Activated CD8-positive, alpha-beta memory T cell treated with anti-CD3 and anti-CD28 coated beads for 36 hours (primary cell): ENCODE results near the gene CBARP. TPM values are rescaled to one million over a fixed set of nuclear protein-coding genes. Genes with fewer than 3 reads are reported as not detected.
"Not testable (repeated sequence)": the region's sequence is repeated elsewhere in the genome, so short reads cannot be mapped to it uniquely, and the experiment has no call there.

ENCODE experiments used
- CTCF ChIA-PET: fragments of 350-600 bp; sonication (Branson Sonifier 250); formaldehyde crosslinking; loops from one replicate; lab custom pipeline; 2021; ENCODE audit warnings: antibody characterized with exemption; lab: Charles Lee
- POLR2A ChIA-PET: fragments of 350-600 bp; sonication (Branson Sonifier 250); formaldehyde crosslinking; loops from one replicate; lab custom pipeline; 2021; ENCODE audit warnings: antibody characterized with exemption; lab: Charles Lee
- total RNA-seq, 2 experiments: library from RNA; stranded (reverse); gene quantifications; one replicate each; pipeline ENCODE4 v1.2.3, GENCODE V29; 2021

The CBARP gene
- total RNA-seq, 2 experiments from 2014 or later = 0.95 to 1.1 TPM

DNA sequence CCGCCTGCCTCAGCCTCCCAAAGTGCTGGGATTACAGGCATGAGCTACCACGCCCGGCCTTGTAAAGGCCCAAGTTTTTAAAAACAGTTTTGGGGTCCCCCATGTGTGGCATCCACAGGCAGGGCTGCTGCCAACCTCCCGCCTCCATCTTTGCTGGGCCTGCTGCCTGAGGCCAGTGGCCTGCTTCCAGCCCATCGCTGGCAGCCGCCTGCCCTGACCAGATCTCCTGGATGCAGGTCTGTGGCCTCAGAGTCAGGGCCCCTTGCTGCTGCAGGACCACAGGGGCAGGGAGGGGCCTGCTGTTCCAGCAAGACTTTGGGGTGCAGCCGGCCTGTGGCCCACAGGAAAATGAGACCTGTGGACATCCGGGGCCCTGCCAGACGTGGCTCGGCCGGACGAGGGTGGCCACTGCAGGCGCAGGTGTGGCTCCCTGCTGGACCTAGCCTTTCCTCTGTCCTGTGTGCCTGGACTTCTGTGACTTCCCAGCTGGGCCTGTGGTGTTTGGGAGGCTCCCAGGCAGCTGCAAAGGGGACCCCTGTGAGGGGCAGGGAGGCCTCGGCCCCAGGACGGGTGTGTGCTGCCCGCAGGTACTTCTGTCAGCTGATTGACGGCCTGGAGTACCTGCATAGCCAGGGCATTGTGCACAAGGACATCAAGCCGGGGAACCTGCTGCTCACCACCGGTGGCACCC lies 17.9 kb downstream of the CBARP start:
- ChIA-PET POLR2A (no interaction called here), CTCF (no interaction called here)

DNA sequence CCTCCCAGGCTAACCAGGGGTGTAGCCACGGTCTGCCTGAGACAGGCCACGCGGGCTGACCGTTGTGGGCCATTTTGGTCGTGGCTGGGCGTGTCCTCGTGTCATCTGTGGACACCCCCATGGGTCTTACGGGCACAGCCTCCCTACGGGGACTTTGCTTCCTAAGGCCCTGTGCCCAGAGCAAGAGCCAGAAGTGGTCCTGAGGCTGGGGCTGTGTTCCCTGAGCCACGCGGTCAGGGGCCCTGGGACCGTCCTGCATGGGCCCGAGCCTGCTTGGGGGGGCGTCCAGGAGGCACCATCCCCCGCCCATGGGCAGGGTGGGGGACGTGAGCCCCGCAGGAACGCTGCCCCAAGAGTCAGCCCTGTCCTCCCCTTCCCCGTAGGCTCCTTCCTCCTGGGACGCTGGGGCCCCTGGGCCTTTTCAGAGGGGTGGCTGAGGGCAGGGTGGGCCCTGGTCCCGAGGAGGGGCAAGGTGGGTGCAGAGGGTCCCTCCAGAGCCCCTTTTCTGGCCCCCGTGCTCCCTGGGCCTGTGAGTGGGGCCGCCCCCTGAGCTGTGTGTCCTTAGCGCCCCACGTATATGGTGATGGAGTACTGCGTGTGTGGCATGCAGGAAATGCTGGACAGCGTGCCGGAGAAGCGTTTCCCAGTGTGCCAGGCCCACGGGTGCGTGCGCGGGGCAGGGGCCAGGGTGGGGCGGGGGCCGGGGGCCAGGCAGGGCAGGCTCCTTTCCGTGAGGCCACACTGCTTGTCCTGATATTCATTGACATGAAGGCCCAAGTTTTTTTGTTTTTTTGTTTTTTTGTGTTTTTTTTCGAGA lies 18.8 kb downstream of the CBARP start:
- ChIA-PET CTCF (interaction anchor here (0.7 to 1.4 kb wide), 2 partner anchors 23 to 952 kb away, joined by 3 read pairs; partner anchors contain the start of gene ATP5F1D), POLR2A (no interaction called here)

DNA sequence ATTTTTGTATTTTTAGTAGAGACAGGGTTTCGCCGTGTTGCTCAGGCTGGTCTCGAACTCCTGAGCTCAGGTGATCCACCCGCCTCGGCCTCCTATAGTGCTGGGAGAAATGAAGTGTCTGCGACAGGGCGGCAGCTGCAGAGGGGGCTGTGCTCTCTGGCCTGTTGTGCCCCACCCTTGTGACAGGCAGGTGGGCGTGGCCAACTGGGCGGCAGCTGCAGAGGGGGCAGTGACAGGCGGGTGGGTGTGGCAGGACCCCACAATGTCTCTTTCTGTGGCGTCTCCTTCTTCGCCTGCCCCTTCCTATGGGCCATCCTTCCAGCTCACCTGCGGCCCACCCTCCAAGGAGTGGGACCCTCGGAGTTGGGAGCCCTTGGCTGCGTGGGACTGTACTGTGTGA lies 20.4 kb downstream of the CBARP start:
- ChIA-PET CTCF (interaction anchor here (0.7 to 1.4 kb wide), 5 partner anchors 17 to 169 kb away, joined by 3 to 4 read pairs (median 3); partner anchors contain the start of gene ATP5F1D), POLR2A (no interaction called here)

- ChIA-PET POLR2A (no interaction called here), CTCF (interaction anchor here (0.7 to 1.3 kb wide), 4 partner anchors 18 to 170 kb away, joined by 3 to 4 read pairs (median 3); no protein-coding TSS in a partner anchor)
Measured at GRCh38 chr19:1216756-1217155, 21.0 kb downstream of the CBARP start.

- ChIA-PET POLR2A (no interaction called here), CTCF (interaction anchor here (0.6 to 1.9 kb wide), 3 partner anchors 23 to 214 kb away, joined by 3 to 5 read pairs (median 4); no protein-coding TSS in a partner anchor)
Measured at GRCh38 chr19:1214862-1215731, 22.7 kb downstream of the CBARP start.

GRCh38 chr19:1214299-1214861 lies 23.4 kb downstream of the CBARP start:
- POLR2A ChIA-PET = interaction anchor here (0.6 kb wide), 1 partner anchor 135 kb away, joined by 3 read pairs; no protein-coding TSS in a partner anchor
- CTCF ChIA-PET = interaction anchor here (0.5 to 1.9 kb wide), 3 partner anchors 30 to 150 kb away, joined by 3 to 5 read pairs (median 3); no protein-coding TSS in a partner anchor

DNA sequence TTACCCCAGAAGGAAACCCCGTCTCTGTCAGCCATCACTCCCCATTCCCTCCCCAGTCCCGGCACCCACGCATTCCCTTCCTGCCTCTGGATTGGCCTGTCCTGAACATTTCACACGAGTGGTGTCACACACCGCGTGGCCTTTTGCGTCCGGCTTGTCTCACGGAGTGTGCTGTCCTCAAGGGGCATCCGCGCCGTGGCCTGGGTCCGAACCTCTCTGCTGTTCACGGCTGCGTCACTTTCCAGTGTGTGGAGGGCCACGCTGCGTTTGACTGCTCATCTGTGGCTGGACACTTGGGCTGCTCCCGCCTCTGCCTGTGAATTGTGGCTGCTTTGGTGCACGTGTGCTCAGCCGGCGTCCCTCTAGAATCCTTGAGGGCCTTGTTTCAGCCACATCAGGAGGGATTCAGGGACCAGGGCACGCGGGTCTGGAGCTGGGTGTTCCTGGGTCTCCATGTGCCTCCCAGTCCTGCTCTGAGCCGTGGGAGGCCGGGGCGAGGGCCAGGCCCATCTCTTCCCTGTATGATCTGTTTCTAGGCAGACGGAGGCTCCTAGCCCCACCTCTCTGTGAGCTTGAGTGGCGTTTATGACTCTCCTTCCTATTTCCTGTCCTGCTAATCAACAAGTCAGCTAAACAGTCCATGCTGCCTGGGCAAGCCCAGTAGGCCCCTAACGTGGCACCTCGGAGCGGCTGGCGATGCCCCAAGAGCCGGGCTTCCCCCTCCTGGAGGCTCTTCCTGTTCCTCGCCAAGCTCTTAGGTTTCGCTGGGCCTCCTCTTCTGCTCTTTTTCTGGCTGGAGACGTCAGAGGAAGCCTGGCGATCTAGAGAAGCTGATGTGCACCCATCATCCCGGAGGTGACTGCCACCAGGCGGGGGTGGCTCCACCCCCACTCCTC lies 24.2 kb downstream of the CBARP start:
- ChIA-PET POLR2A (interaction anchor here (0.6 kb wide), 1 partner anchor 135 kb away, joined by 3 read pairs; no protein-coding TSS in a partner anchor), CTCF (interaction anchor here (0.5 to 1.9 kb wide), 3 partner anchors 31 to 149 kb away, joined by 3 to 5 read pairs (median 3); no protein-coding TSS in a partner anchor)

- POLR2A ChIA-PET = interaction anchor here (0.6 to 0.7 kb wide), 2 partner anchors 19 to 59 kb away, joined by 3 to 15 read pairs; no protein-coding TSS in a partner anchor
- CTCF ChIA-PET = interaction anchor here (1.0 kb wide), 1 partner anchor 210 kb away, joined by 3 read pairs; no protein-coding TSS in a partner anchor
Measured at GRCh38 chr19:1211494-1212234, 26.1 kb downstream of the CBARP start.

DNA sequence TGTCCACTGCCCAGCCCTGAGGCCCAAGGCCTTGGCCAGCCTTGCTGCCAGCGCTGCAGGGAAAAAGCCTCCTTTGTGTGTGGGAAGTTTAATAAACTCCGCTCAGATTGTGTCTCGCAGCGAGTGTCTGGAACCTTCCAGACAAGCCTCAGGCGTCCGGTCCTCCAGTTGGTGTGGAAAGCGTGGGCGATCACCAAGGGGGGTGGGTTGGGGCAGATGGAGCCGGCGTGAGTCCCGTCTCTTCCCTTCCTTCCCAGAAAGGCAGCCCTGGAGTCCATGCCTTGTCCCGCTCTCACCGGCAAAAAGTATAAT lies 27.6 kb downstream of the CBARP start:
- ChIA-PET POLR2A (no interaction called here), CTCF (interaction anchor here (0.5 to 1.2 kb wide), 2 partner anchors 16 to 70 kb away, joined by 3 to 4 read pairs; no protein-coding TSS in a partner anchor)

DNA sequence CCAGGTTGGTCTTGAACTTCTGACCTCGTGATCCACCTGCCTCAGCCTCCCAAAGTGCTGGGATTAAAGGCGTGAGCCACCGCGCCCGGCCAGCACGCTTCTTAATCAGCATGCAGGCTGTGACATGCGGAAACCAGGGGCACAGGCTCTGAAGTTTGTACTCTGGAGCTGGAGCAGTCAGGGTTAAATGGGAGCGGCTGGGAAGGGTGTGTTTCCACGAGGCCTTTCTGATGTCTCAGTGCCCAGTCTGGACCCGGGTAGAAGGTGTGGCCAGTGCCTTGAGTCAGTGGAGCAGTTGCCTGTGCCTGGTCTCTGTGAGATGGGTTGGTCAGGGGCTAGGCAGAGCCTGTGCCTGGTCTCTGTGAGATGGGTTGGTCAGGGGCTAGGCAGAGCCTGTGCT lies 29.0 kb downstream of the CBARP start:
- CTCF ChIA-PET = interaction anchor here (0.7 to 1.3 kb wide), 3 partner anchors 14 to 1185 kb away, joined by 3 to 5 read pairs (median 4); no protein-coding TSS in a partner anchor
- POLR2A ChIA-PET = not testable (repeated sequence)

DNA sequence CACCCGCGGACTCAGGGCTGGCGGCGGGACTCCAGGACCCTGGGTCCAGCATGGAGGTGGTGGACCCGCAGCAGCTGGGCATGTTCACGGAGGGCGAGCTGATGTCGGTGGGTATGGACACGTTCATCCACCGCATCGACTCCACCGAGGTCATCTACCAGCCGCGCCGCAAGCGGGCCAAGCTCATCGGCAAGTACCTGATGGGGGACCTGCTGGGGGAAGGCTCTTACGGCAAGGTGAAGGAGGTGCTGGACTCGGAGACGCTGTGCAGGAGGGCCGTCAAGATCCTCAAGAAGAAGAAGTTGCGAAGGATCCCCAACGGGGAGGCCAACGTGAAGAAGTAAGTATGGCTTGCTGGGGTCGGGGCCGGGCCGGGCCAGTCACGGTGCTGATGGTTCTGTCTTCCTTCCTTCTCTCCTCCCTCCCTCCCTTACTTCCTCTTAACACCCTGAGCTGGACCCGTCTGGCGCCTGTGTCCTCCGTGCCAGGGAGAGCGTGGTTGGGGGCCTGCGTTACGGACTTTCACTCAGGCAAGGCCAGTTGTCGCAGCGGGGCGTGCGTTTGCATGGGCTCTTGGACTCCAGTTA lies 30.8 kb downstream of the CBARP start:
- ChIA-PET POLR2A (interaction anchor here (0.5 to 1.2 kb wide), 2 partner anchors 12 to 74 kb away, joined by 4 read pairs; no protein-coding TSS in a partner anchor), CTCF (interaction anchor here (0.7 kb wide), 1 partner anchor 166 kb away, joined by 3 read pairs; no protein-coding TSS in a partner anchor)

GRCh38 chr19:1206150-1206863 lies 31.5 kb downstream of the CBARP start:
- ChIA-PET POLR2A (interaction anchor here (0.5 to 1.2 kb wide), 2 partner anchors 12 to 74 kb away, joined by 4 read pairs; no protein-coding TSS in a partner anchor), CTCF (interaction anchor here (0.7 kb wide), 1 partner anchor 166 kb away, joined by 3 read pairs; no protein-coding TSS in a partner anchor)

GRCh38 chr19:1205114-1206099 lies 32.4 kb downstream of the CBARP start, which contains the start of gene STK11:
Gene STK11 (plus strand): TSS chr19:1205778. CDS start chr19:1206914, 1,136 bp downstream.
- POLR2A ChIA-PET = no interaction called here
- CTCF ChIA-PET = no interaction called here

GRCh38 chr19:1200614-1201013 lies 37.2 kb downstream of the CBARP start:
- CTCF ChIA-PET, POLR2A ChIA-PET: not testable (repeated sequence)
